Heart left ventricle (tissue), 16 donors: ENCODE measurements around the gene RPL13. TPM values are rescaled to one million over a fixed set of nuclear protein-coding genes. Genes with fewer than 3 reads are reported as not detected.

Source experiments
- ATAC-seq, 4 donors: fragments of 200-7000 bp; cut with Tn5 transposase; one replicate each; pipeline ENCODE4 v1.9.1; 2020 to 2022; ENCODE audit warnings: moderate library complexity in 4 of 4, mild to moderate bottlenecking in 3 of 4, moderate number of reproducible peaks in 1 of 4
- DNase-seq, 5 donors: peaks; one replicate each; pipeline ENCODE4 v3.0.0-alpha.2; 2020
- H3K27ac ChIP-seq, 12 donors: fragments of 200-600 bp; sonication (generic) in 4 of 12; one replicate each; pipeline versions ENCODE4 v1.5.0 to v1.8.0; 2016 to 2022; ENCODE audit warnings: mild to moderate bottlenecking in 2 of 12
- H3K27me3 ChIP-seq, 9 donors: fragments of 200-600 bp; sonication (generic) in 2 of 9; one replicate each; pipeline versions ENCODE4 v1.5.1 to v1.8.0; 2016 to 2022; ENCODE audit warnings: mild to moderate bottlenecking in 3 of 9
- H3K36me3 ChIP-seq, 9 donors: fragments of 200-600 bp; sonication (generic) in 2 of 9; one replicate each; pipeline versions ENCODE4 v1.5.0 to v1.8.0; 2018 to 2022; ENCODE audit warnings: mild to moderate bottlenecking in 2 of 9
- H3K4me1 ChIP-seq, 12 donors: fragments of 200-600 bp; sonication (generic) in 4 of 12; one replicate each; pipeline versions ENCODE4 v1.5.0 to v1.8.0; 2016 to 2022; ENCODE audit warnings: mild to moderate bottlenecking in 3 of 12
- H3K4me3 ChIP-seq, 12 donors: fragments of 200-600 bp; sonication (generic) in 4 of 12; one replicate each; pipeline versions ENCODE4 v1.5.0 to v1.8.0; 2017 to 2022; ENCODE audit warnings: mild to moderate bottlenecking in 9 of 12, moderate library complexity in 4 of 12
- H3K9me3 ChIP-seq, 12 donors: fragments of 200-600 bp; sonication (generic) in 4 of 12; one replicate each; pipeline versions ENCODE4 v1.5.0 to v1.8.0; 2016 to 2022; ENCODE audit warnings: mild to moderate bottlenecking in 1 of 12
- POLR2A ChIP-seq, 2 donors: fragments of 450-650 bp; IDR thresholded peaks; one replicate each; pipeline ENCODE4 v1.6.1; 2017; ENCODE audit warnings: antibody characterized with exemption in 2 of 2, mild to moderate bottlenecking in 2 of 2, moderate library complexity in 2 of 2
- WGBS, 4 donors: extraction: QIAGEN DNeasy Blood & Tissue Kit in 2 of 4; methylation state at CpG; one replicate each; pipeline versions ENCODE4 v1.1.5 to v1.1.7; 2013 to 2018; 5-methylcytosine and 5-hydroxymethylcytosine counted together
- intact Hi-C, 10 donors: fragments of 100-400 bp; cut with DNase I; formaldehyde crosslinking; loops; one replicate each; pipeline versions ENCODE4 v1.11.1 to v1.14.2; 2022
- polyA plus RNA-seq, 2 donors: library from polyadenylated mRNA; stranded (reverse); fragments of 200-250 nt; gene quantifications; one replicate each; pipeline ENCODE4 v1.2.3, GENCODE V29; 2013
- total RNA-seq, 9 donors: library from RNA; depleted of rRNA in 2 of 9; stranded (reverse); fragments of >200 nt in 2 of 9; fragmentation: NEBNext Ultra II Directional in 3 of 9; extraction: Animal tissue kit (Norgen Biotek cat#: 25700) in 3 of 9; gene quantifications; one replicate each; pipeline versions ENCODE4 v1.1.0 to v1.2.4, GENCODE V29; 2016 to 2023
- TF ChIP-seq, protein P1 (sequence below), 12 donors: fragments of 200-600 bp; sonication (generic) in 4 of 12; IDR thresholded peaks; one replicate each; pipeline versions ENCODE4 v1.5.0 to v1.8.0; 2018 to 2022; ENCODE audit warnings: antibody characterized with exemption in 12 of 12, mild to moderate bottlenecking in 5 of 12
- donor health status: ischemic (EF 13 %, LVEDD 7.1; RV severe dilation, severe dysfunction).
- donor health status: healthy with polysubstance abuse.
- donor health status: DM: no; HTN: yes; CAD: no.
- donor health status: DM: no; HTN: no; CAD: no.
- donor health status: ischemic (EF 25% LVEDD 6.9; RV normal size, moderate dysfunction).
- donor health status: ischemic (EF 25% LVEDD 5.7; RV mildly dilated, moderate dysfunction).
- donor health status: healthy.
- donor health status: DM: yes; HTN: yes; CAD: no.
- donor health status: ischemic (EF 35%, LVEDD 5.7; RV mildly dilated, moderate dysfunction).
- donor health status: nonischemic (EF 11% LVEDD 7.7; RV severe dilation, severe dysfunction).
- donor health status: DM: yes; HTN: yes; CAD: no.
- donor health status: PGD.
- donor health status: ischemic (EF 29% LVEDD 5.4; RV normal size, mild dysfunction).
- donor health status: nonischemic (EF 23%, LVEDD 6.1; RV moderate dilation, normal function).

Gene RPL13
- total and polyA plus RNA-seq, 11 donors: 701 to 5,500 (median 1,282) TPM

GRCh38 chr16:89613954-89614459, 53.5 kb downstream of the RPL13 start:
- intact Hi-C loops: no loop called here
- TF ChIP-seq POLR2A (IDR thresholded peaks at IDR 0.05): no peak
- TF ChIP-seq, protein P1, sequence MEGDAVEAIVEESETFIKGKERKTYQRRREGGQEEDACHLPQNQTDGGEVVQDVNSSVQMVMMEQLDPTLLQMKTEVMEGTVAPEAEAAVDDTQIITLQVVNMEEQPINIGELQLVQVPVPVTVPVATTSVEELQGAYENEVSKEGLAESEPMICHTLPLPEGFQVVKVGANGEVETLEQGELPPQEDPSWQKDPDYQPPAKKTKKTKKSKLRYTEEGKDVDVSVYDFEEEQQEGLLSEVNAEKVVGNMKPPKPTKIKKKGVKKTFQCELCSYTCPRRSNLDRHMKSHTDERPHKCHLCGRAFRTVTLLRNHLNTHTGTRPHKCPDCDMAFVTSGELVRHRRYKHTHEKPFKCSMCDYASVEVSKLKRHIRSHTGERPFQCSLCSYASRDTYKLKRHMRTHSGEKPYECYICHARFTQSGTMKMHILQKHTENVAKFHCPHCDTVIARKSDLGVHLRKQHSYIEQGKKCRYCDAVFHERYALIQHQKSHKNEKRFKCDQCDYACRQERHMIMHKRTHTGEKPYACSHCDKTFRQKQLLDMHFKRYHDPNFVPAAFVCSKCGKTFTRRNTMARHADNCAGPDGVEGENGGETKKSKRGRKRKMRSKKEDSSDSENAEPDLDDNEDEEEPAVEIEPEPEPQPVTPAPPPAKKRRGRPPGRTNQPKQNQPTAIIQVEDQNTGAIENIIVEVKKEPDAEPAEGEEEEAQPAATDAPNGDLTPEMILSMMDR (IDR thresholded peaks at IDR 0.05): no peak

More at GRCh38 chr16:89613954-89614459, 53.5 kb downstream of the RPL13 start:
- no peak overlapping the region for H3K27ac ChIP-seq
- no peak for ATAC-seq
- H3K4me1 ChIP-seq: peaks cover 0 to 6% (median 0%) of the 10 kb centered on the region in 12 donors
- no peak overlapping the region for H3K4me3 ChIP-seq
- H3K9me3 ChIP-seq: no peaks in the 10 kb centered on the region
- H3K27me3 ChIP-seq: peaks cover 0 to 30% (median 4%) of the 10 kb centered on the region in 9 donors
- no peak for DNase-seq
- WGBS, 4 donors: 78 to 91% (median 84%) methylated on average over 19 to 22 of the region's 22 CpGs
- H3K36me3 ChIP-seq: no peaks in the 10 kb centered on the region

Other genes starting within 250 kb of the RPL13 start
- 100 to 1,000 TPM in 1 of 9 donors, 10 to 100 TPM in 8; 53.6 to 123 (median 67.7) TPM for gene ANKRD11, start 70.1 kb upstream of the RPL13 start, total RNA-seq
- 10 to 100 TPM; 53.9 to 80.8 TPM for gene ANKRD11, start 70.1 kb upstream of the RPL13 start, polyA plus RNA-seq
- gene SPG7, start 52.3 kb upstream of the RPL13 start, total RNA-seq: 100 to 1,000 TPM in 4 of 9 donors, 10 to 100 TPM in 5; 84.0 to 168 (median 95.9) TPM
- 100 to 1,000 TPM in 1 of 2 donors, 10 to 100 TPM in 1; 92.4 to 101 TPM for gene SPG7, start 52.3 kb upstream of the RPL13 start, polyA plus RNA-seq
- gene CPNE7, start 15.1 kb downstream of the RPL13 start, total RNA-seq: under 1 TPM in 1 of 9 donors, not detected in 8; 0.20 TPM
- under 1 TPM in 1 of 2 donors, not detected in 1; 0.50 TPM for gene CPNE7, start 15.1 kb downstream of the RPL13 start, polyA plus RNA-seq
- not detected for gene DPEP1, start 53.0 kb downstream of the RPL13 start, total RNA-seq
- not detected for gene DPEP1, start 53.0 kb downstream of the RPL13 start, polyA plus RNA-seq
- 10 to 100 TPM; 35.1 to 85.1 (median 44.6) TPM for gene CHMP1A, start 97.0 kb downstream of the RPL13 start, total RNA-seq
- gene CHMP1A, start 97.0 kb downstream of the RPL13 start, polyA plus RNA-seq: 10 to 100 TPM; 29.3 to 86.3 TPM
- gene SPATA33, start 97.2 kb downstream of the RPL13 start, total RNA-seq: 1 to 10 TPM in 8 of 9 donors, under 1 TPM in 1; 0.94 to 5.1 (median 3.0) TPM
- gene SPATA33, start 97.2 kb downstream of the RPL13 start, polyA plus RNA-seq: 1 to 10 TPM; 1.8 to 3.9 TPM
- gene CDK10, start 126.0 kb downstream of the RPL13 start, total RNA-seq: 10 to 100 TPM; 16.1 to 31.4 (median 20.0) TPM
- gene CDK10, start 126.0 kb downstream of the RPL13 start, polyA plus RNA-seq: 10 to 100 TPM; 22.9 to 30.7 TPM
- 10 to 100 TPM in 1 of 9 donors, 1 to 10 TPM in 8; 2.0 to 14.1 (median 4.0) TPM for gene SPATA2L, start 141.0 kb downstream of the RPL13 start, total RNA-seq
- 10 to 100 TPM in 1 of 2 donors, 1 to 10 TPM in 1; 1.9 to 15.0 TPM for gene SPATA2L, start 141.0 kb downstream of the RPL13 start, polyA plus RNA-seq
- 10 to 100 TPM in 6 of 9 donors, 1 to 10 TPM in 3; 7.6 to 17.0 (median 11.0) TPM for gene VPS9D1, start 160.2 kb downstream of the RPL13 start, total RNA-seq
- gene VPS9D1, start 160.2 kb downstream of the RPL13 start, polyA plus RNA-seq: 10 to 100 TPM in 1 of 2 donors, 1 to 10 TPM in 1; 7.3 to 20.2 TPM
- gene ZNF276, start 160.9 kb downstream of the RPL13 start, total RNA-seq: 10 to 100 TPM in 8 of 9 donors, 1 to 10 TPM in 1; 9.4 to 19.9 (median 12.7) TPM
- 10 to 100 TPM; 12.2 to 14.0 TPM for gene ZNF276, start 160.9 kb downstream of the RPL13 start, polyA plus RNA-seq